ENCODE data around the gene MYO7A. TPM values are rescaled to one million over a fixed set of nuclear protein-coding genes. Genes with fewer than 3 reads are reported as not detected.

MYO7A gene
- total and polyA plus RNA-seq, 2 of the 4 experiments (the other 2 are of a cell fraction): 0.02 TPM; not detected in 1

DNA sequence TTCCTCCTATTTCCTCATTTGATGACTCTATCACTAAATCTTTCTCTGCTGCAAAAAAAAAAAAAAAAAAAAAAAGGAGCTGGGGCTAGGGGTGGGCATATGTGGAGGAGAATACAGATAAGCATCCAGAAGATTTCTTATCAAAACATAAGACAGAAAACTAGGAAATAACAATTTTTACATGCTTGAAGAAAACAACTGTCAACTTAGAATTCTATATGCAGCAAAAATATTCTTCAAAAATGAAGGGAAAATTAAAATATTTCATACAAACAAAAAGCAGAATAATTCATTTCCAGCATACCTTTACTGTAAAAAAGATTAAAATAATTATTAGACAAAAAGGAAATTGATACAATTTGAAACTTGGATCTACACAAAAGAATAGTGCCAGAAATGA lies 134.8 kb downstream of the MYO7A start:
- ATAC-seq (ENCODE audit: low read depth) (no peak), DNase-seq (no peak)
- CTCF ChIA-PET: no interaction called here

More for the DNA sequence above, 134.8 kb downstream of the MYO7A start:
- Histone ChIP-seq H3K4me1 (ENCODE audit: control insufficient read depth, insufficient read depth, low read length) (peaks cover 10% of the 10 kb centered on the region), H2AFZ (replicated peaks; ENCODE audit: low read length, poor library complexity) (no peak overlapping the region), H3K9ac (ENCODE audit: low read depth, low read length) (no peak overlapping the region), H3K27me3 (ENCODE audit: control insufficient read depth, insufficient read depth, low read length) (no peaks in the 10 kb centered on the region), H3K18ac (ENCODE audit: low read depth, low read length) (no peak overlapping the region), H3K27ac (ENCODE audit: insufficient read depth, low read length) (no peak overlapping the region), H2AK5ac (ENCODE audit: low read depth, low read length) (no peak overlapping the region), H2BK5ac (ENCODE audit: low read depth, low read length, poor library complexity, severe bottlenecking) (no peak overlapping the region), H3K36me3 (ENCODE audit: control insufficient read depth, insufficient read depth, low read length) (no peaks in the 10 kb centered on the region), H3K9me3 (ENCODE audit: control insufficient read depth, insufficient read depth, low read length) (peaks cover 14% of the 10 kb centered on the region; the same call in 1 of the 2 replicates), H3K23ac (ENCODE audit: low read depth, low read length) (no peak overlapping the region), H4K20me1 (ENCODE audit: insufficient read depth, low read length) (no peaks in the 10 kb centered on the region), H3K56ac (ENCODE audit: extremely low read depth, insufficient read depth, low read length) (no peak overlapping the region), H3K4ac (ENCODE audit: low read depth, low read length) (no peak overlapping the region), H2BK20ac (ENCODE audit: low read depth, low read length) (no peak overlapping the region), H3K4me2 (ENCODE audit: low read depth, low read length) (no peak overlapping the region), H2BK15ac (ENCODE audit: low read depth, low read length) (no peak overlapping the region), H4K8ac (ENCODE audit: low read depth in 2 of 2, low read length in 2 of 2) (no peak overlapping the region), H3K14ac (replicated peaks; ENCODE audit: low read depth, low read length) (no peak overlapping the region), H2AK9ac (replicated peaks; ENCODE audit: low read depth, low read length, poor library complexity) (no peak overlapping the region), H3K9me1 (ENCODE audit: insufficient read depth, low read length) (peaks cover 2% of the 10 kb centered on the region; the same call in 1 of the 2 replicates), H2BK120ac (ENCODE audit: low read depth, low read length) (no peak overlapping the region), H4K5ac (ENCODE audit: low read depth, low read length) (no peak overlapping the region), H3K79me1 (ENCODE audit: low read depth in 1 of 2, low read length in 2 of 2) (no peaks in the 10 kb centered on the region), H4K91ac (ENCODE audit: insufficient read depth, low read depth, low read length) (no peak overlapping the region), H3K4me3 (ENCODE audit: insufficient read depth, low read depth, low read length) (no peak overlapping the region)
- dilution Hi-C loops (cut with HindIII; ENCODE audit: low sequenced_read_pairs, unreplicated experiment): no loop called here
- intact Hi-C loops (cut with micrococcal nuclease): no loop called here
- POLR2A ChIA-PET (ENCODE audit: unreplicated experiment): no interaction called here
- TF ChIP-seq MXI1 (IDR thresholded peaks at IDR 0.05; ENCODE audit: borderline replicate concordance, low read depth, low read length): no peak
- TF ChIP-seq, protein P1, sequence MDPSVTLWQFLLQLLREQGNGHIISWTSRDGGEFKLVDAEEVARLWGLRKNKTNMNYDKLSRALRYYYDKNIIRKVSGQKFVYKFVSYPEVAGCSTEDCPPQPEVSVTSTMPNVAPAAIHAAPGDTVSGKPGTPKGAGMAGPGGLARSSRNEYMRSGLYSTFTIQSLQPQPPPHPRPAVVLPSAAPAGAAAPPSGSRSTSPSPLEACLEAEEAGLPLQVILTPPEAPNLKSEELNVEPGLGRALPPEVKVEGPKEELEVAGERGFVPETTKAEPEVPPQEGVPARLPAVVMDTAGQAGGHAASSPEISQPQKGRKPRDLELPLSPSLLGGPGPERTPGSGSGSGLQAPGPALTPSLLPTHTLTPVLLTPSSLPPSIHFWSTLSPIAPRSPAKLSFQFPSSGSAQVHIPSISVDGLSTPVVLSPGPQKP (IDR thresholded peaks at IDR 0.05; ENCODE audit: borderline replicate concordance, low read depth, low read length): no peak
- no peak for TF ChIP-seq POLR2A (IDR thresholded peaks at IDR 0.05; ENCODE audit: low read depth, low read length)
- TF ChIP-seq RFX5 (IDR thresholded peaks at IDR 0.05; ENCODE audit: low read depth, low read length): no peak
- no peak for TF ChIP-seq NFE2L2 (IDR thresholded peaks at IDR 0.05; ENCODE audit: low read depth, low read length)
- no peak for TF ChIP-seq SMC3 (IDR thresholded peaks at IDR 0.05; ENCODE audit: low read depth, low read length)
- TF ChIP-seq CTCF (conservative IDR thresholded peaks at IDR 0.05; ENCODE audit: low read depth, low read length): no peak
- TF ChIP-seq MAZ (IDR thresholded peaks at IDR 0.05; ENCODE audit: borderline replicate concordance, low read depth, low read length): no peak
- TF ChIP-seq FOS (IDR thresholded peaks at IDR 0.05; ENCODE audit: low read depth, low read length): no peak
- TF ChIP-seq MAFK (IDR thresholded peaks at IDR 0.05; ENCODE audit: low read depth, low read length): no peak
- TF ChIP-seq CEBPB (IDR thresholded peaks at IDR 0.05; ENCODE audit: low read depth, low read length): no peak
- TF ChIP-seq, protein P2, sequence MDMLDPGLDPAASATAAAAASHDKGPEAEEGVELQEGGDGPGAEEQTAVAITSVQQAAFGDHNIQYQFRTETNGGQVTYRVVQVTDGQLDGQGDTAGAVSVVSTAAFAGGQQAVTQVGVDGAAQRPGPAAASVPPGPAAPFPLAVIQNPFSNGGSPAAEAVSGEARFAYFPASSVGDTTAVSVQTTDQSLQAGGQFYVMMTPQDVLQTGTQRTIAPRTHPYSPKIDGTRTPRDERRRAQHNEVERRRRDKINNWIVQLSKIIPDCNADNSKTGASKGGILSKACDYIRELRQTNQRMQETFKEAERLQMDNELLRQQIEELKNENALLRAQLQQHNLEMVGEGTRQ (IDR thresholded peaks at IDR 0.05; ENCODE audit: low read depth, low read length): no peak
- no peak for TF ChIP-seq RCOR1 (IDR thresholded peaks at IDR 0.05; ENCODE audit: insufficient replicate concordance, low read length)
- TF ChIP-seq CHD1 (IDR thresholded peaks at IDR 0.05; ENCODE audit: low read depth, low read length): no peak
- no peak for TF ChIP-seq RAD21 (IDR thresholded peaks at IDR 0.05; ENCODE audit: low read length)
- TF ChIP-seq BHLHE40 (IDR thresholded peaks at IDR 0.05; ENCODE audit: low read depth, low read length): no peak
- BruUV-seq (replicated peaks): no TSS peak
- in situ Hi-C loops (cut with MboI; ENCODE audit: low sequenced_read_pairs): no loop called here
